ENCODE results near the gene RAP1GAP. TPM values are rescaled to one million over a fixed set of nuclear protein-coding genes. Genes with fewer than 3 reads are reported as not detected.
A peak's percentile ranks its signal among the peaks of the same experiment; 100 is the strongest.

The RAP1GAP gene
- polyA plus RNA-seq, 1 donor from 2014 or later, result 9.8 TPM

DNA sequence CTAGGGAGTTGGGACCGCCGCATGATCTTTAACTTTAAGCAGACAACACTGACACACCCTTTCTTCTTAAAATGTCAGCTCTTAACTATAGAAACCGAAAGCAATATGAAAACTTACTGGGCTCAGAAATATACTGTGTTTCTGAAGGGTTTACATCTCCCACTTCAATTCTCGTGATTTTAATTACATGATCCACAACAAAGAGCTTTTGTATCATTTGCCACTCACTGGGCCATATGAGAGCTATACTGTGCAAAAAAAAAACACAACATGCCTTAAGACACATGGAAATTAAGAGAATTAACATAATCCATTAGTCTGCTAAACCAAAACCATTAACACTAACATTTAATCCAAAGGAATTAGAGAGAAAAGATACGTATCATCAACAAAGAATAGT lies 35.0 kb upstream of the RAP1GAP start:
- Histone ChIP-seq H3K27me3 (ENCODE audit: insufficient read depth, low read depth, low read length) (no peaks in the 10 kb centered on the region), H2AFZ (ENCODE audit: low read depth, low read length) (no peak overlapping the region), H3K27ac (ENCODE audit: low read length) (no peak overlapping the region), H4K20me1 (ENCODE audit: insufficient read depth) (no peaks in the 10 kb centered on the region), H3K9ac (ENCODE audit: low read length) (no peak overlapping the region), H3K4me3 (ENCODE audit: low read length) (no peak overlapping the region), H3F3A (ENCODE audit: insufficient read depth, low read length, poor library complexity, severe bottlenecking) (no peaks in the 10 kb centered on the region), H3K36me3 (ENCODE audit: insufficient read depth, low read length) (no peaks in the 10 kb centered on the region), H3K79me2 (replicated peaks; ENCODE audit: insufficient read depth, low read length) (no peaks in the 10 kb centered on the region), H3K4me2 (ENCODE audit: low read length) (no peak overlapping the region), H3K9me2 (ENCODE audit: insufficient read depth, low read length) (no peaks in the 10 kb centered on the region), H3K9me3 (ENCODE audit: low read length) (no peaks in the 10 kb centered on the region)
- TF ChIP-seq, protein P1, sequence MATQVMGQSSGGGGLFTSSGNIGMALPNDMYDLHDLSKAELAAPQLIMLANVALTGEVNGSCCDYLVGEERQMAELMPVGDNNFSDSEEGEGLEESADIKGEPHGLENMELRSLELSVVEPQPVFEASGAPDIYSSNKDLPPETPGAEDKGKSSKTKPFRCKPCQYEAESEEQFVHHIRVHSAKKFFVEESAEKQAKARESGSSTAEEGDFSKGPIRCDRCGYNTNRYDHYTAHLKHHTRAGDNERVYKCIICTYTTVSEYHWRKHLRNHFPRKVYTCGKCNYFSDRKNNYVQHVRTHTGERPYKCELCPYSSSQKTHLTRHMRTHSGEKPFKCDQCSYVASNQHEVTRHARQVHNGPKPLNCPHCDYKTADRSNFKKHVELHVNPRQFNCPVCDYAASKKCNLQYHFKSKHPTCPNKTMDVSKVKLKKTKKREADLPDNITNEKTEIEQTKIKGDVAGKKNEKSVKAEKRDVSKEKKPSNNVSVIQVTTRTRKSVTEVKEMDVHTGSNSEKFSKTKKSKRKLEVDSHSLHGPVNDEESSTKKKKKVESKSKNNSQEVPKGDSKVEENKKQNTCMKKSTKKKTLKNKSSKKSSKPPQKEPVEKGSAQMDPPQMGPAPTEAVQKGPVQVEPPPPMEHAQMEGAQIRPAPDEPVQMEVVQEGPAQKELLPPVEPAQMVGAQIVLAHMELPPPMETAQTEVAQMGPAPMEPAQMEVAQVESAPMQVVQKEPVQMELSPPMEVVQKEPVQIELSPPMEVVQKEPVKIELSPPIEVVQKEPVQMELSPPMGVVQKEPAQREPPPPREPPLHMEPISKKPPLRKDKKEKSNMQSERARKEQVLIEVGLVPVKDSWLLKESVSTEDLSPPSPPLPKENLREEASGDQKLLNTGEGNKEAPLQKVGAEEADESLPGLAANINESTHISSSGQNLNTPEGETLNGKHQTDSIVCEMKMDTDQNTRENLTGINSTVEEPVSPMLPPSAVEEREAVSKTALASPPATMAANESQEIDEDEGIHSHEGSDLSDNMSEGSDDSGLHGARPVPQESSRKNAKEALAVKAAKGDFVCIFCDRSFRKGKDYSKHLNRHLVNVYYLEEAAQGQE (IDR thresholded peaks at IDR 0.05; ENCODE audit: borderline replicate concordance), result no peak
- no peak for TF ChIP-seq TAF1 (IDR thresholded peaks at IDR 0.05; ENCODE audit: low read depth)
- no peak for TF ChIP-seq EP300 (conservative IDR thresholded peaks at IDR 0.05; ENCODE audit: poor library complexity, severe bottlenecking)
- no peak for TF ChIP-seq CTCF (IDR thresholded peaks at IDR 0.05; ENCODE audit: poor library complexity, severe bottlenecking)
- TF ChIP-seq SMC3 (conservative IDR thresholded peaks at IDR 0.05; ENCODE audit: poor library complexity), result no peak
- no peak for TF ChIP-seq RAD21 (conservative IDR thresholded peaks at IDR 0.05)
- no peak for TF ChIP-seq EZH2 (IDR thresholded peaks at IDR 0.05; ENCODE audit: borderline replicate concordance, insufficient read depth, low read length, poor library complexity, severe bottlenecking)
- no peak for TF ChIP-seq POLR2AphosphoS5 (IDR thresholded peaks at IDR 0.05)
- no peak for TF ChIP-seq MXI1 (conservative IDR thresholded peaks at IDR 0.05; ENCODE audit: poor library complexity, severe bottlenecking)

DNA sequence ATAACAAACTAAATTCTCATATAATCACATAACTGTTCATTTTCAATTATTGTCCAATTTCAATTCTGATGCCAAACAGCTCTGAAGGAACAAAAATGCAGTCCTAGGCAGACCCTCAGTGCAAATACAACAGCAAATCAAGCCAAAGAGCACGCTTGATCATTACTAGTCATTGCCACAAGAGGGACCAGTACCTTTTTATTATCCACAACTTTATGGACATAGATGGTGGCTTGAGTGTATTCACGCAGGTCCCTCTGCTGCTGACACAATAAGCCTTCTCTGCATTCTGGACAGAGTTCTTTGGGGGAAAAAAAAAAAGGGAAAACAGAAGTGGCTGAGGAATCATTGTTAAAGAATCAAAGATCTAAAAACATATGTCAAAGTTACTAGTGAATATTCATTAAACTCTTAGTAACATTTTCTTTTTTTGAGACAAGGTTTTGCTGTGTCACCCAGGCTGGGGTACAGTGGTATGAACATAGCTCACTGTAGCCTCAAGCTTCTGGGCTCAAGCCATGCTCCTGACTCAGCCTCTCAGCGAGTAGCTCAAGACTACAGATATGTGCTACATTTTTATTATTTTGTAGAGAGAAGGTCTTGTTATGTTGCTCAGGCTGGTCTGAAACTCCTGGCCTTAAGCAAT lies 34.3 kb upstream of the RAP1GAP start:
- no peaks in the 10 kb centered on the region for H4K20me1 ChIP-seq (ENCODE audit: insufficient read depth)
- TF ChIP-seq MXI1 (conservative IDR thresholded peaks at IDR 0.05; ENCODE audit: poor library complexity, severe bottlenecking) (no peak), TAF1 (IDR thresholded peaks at IDR 0.05; ENCODE audit: low read depth) (no peak), SMC3 (conservative IDR thresholded peaks at IDR 0.05; ENCODE audit: poor library complexity) (peak; percentile 76), CTCF (IDR thresholded peaks at IDR 0.05; ENCODE audit: poor library complexity, severe bottlenecking) (peak; percentile 66), POLR2AphosphoS5 (IDR thresholded peaks at IDR 0.05) (no peak), RAD21 (conservative IDR thresholded peaks at IDR 0.05) (peak; percentile 57)
- no peaks in the 10 kb centered on the region for H3K79me2 ChIP-seq (replicated peaks; ENCODE audit: insufficient read depth, low read length)
- no peak overlapping the region for H3K4me3 ChIP-seq (ENCODE audit: low read length)
- no peak overlapping the region for H3K27ac ChIP-seq (ENCODE audit: low read length)
- no peaks in the 10 kb centered on the region for H3K27me3 ChIP-seq (ENCODE audit: insufficient read depth, low read depth, low read length)
- H2AFZ ChIP-seq (ENCODE audit: low read depth, low read length), result no peak overlapping the region
- no peaks in the 10 kb centered on the region for H3K36me3 ChIP-seq (ENCODE audit: insufficient read depth, low read length)
- no peak overlapping the region for H3K9ac ChIP-seq (ENCODE audit: low read length)
- H3K9me3 ChIP-seq (ENCODE audit: low read length), result no peaks in the 10 kb centered on the region
- H3K9me2 ChIP-seq (ENCODE audit: insufficient read depth, low read length), result no peaks in the 10 kb centered on the region
- no peaks in the 10 kb centered on the region for H3F3A ChIP-seq (ENCODE audit: insufficient read depth, low read length, poor library complexity, severe bottlenecking)
- H3K4me2 ChIP-seq (ENCODE audit: low read length), result no peak overlapping the region

Data from neural cell (in vitro differentiated cells).